DOHH2 (cell line): Measurements from ENCODE around the gene PTPN22.

Experiments used
- H3F3A ChIP-seq: fragments of 200-600 bp; sonication (generic), shearing (Covaris generic); 2 replicates; pipeline ENCODE4 v1.6.0; 2016; ENCODE audit warnings: antibody characterized with exemption, mild to moderate bottlenecking; ENCODE audit not compliant: control insufficient read depth, insufficient read depth
- H3K27ac ChIP-seq: fragments of 200-600 bp; sonication (generic); 2 replicates; pipeline ENCODE4 v1.5.1; 2014; ENCODE audit warnings: low read depth, mild to moderate bottlenecking, low read length, moderate library complexity
- H3K27me3 ChIP-seq: fragments of 200-600 bp; sonication (generic); 2 replicates; pipeline ENCODE4 v1.6.1; 2014; ENCODE audit warnings: mild to moderate bottlenecking, low read length, mixed read lengths; ENCODE audit not compliant: control insufficient read depth
- H3K36me3 ChIP-seq: fragments of 200-600 bp; sonication (generic); 2 replicates; pipeline ENCODE4 v1.6.1; 2014; ENCODE audit warnings: mild to moderate bottlenecking, low read length, moderate library complexity, mixed read lengths; ENCODE audit not compliant: control insufficient read depth
- H3K4me1 ChIP-seq: fragments of 200-600 bp; sonication (generic); 2 replicates; pipeline ENCODE4 v1.6.1; 2014; ENCODE audit warnings: mild to moderate bottlenecking, low read length, mixed read lengths; ENCODE audit not compliant: control insufficient read depth
- H3K4me2 ChIP-seq: fragments of 200-600 bp; sonication (generic); 2 replicates; pipeline ENCODE4 v1.6.0; 2014; ENCODE audit warnings: mild to moderate bottlenecking, low read length, moderate library complexity
- H3K4me3 ChIP-seq: fragments of 200-600 bp; sonication (generic); 2 replicates; pipeline ENCODE4 v1.5.1; 2014; ENCODE audit warnings: mild to moderate bottlenecking, low read length, mixed read lengths
- H3K79me2 ChIP-seq: fragments of 200-600 bp; sonication (generic); 2 replicates; pipeline ENCODE4 v1.6.1; 2014; ENCODE audit warnings: mild to moderate bottlenecking, low read length, mixed read lengths; ENCODE audit not compliant: control insufficient read depth
- H3K9me2 ChIP-seq: fragments of 200-600 bp; sonication (generic); replicated peaks from 2 replicates; pipeline ENCODE4 v1.6.1; 2014; ENCODE audit warnings: mild to moderate bottlenecking, low read length, mixed read lengths; ENCODE audit not compliant: control insufficient read depth
- H3K9me3 ChIP-seq: fragments of 200-600 bp; sonication (generic); 2 replicates; pipeline ENCODE4 v1.6.1; 2014; ENCODE audit warnings: antibody characterized with exemption, low read length, mixed read lengths; ENCODE audit not compliant: control insufficient read depth, insufficient read depth
- H4K20me1 ChIP-seq: fragments of 200-600 bp; sonication (generic); 2 replicates; pipeline ENCODE4 v1.6.0; 2014; ENCODE audit warnings: low read depth, mild to moderate bottlenecking, antibody characterized with exemption, low read length, moderate library complexity; ENCODE audit not compliant: control insufficient read depth, insufficient read depth
- EZH2phosphoT487 ChIP-seq: fragments of 200-600 bp; sonication (generic); IDR thresholded peaks from 2 replicates; pipeline ENCODE4 v1.6.1; 2017; ENCODE audit warnings: borderline replicate concordance, mild to moderate bottlenecking, antibody characterized with exemption, low read length, moderate library complexity, mixed read lengths
- TF ChIP-seq, protein P1 (sequence below): fragments of 200-600 bp; sonication (generic); IDR thresholded peaks from one replicate; pipeline ENCODE4 v1.5.1; 2014; ENCODE audit warnings: antibody characterized with exemption, mild to moderate bottlenecking, low read depth, low read length; ENCODE audit not compliant: poor library complexity, severe bottlenecking

Gene PTPN22

DNA sequence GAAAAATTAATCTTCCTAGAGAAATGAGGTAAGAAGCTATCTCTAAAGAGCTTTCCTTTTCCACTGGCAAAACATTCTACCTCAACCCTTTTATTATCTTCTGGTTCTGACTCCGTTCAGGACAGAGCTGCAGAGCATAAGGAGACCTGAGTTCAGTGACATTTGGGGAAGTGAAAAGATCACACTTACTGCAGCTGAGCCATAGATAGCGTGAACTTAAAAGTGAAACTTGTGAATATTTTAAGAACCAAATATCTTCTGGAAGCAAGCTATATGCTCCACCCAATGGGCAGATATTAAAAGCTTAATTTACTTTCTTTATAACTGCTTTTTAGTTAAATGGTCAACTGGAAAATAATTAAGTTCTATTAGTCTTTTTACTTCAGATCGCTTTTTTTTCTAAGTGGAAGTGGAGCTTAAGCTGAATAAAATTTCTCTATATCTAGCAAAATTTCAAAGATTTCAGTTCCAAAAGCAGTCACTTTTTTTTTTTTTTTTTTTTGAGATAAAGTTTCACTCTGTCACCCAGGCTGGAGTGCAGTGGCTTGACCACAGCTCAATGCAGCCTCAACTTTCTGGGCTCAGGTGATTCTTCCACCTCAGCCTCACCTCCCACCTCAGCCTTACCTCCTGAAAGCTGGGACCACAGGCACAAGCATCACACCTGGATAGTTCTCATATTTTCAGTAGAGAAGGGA, 11.9 kb downstream of the PTPN22 start:
- H3F3A ChIP-seq = peaks cover 17% of the 10 kb centered on the region
- H3K9me2 ChIP-seq = no peaks in the 10 kb centered on the region
- peak overlapping the region; percentile 84 for H3K27ac ChIP-seq
- H3K27me3 ChIP-seq = no peaks in the 10 kb centered on the region
- H3K4me1 ChIP-seq = peaks cover 66% of the 10 kb centered on the region
- no peaks in the 10 kb centered on the region for H3K9me3 ChIP-seq
- H3K4me2 ChIP-seq = peak overlapping the region; percentile 72
- peak overlapping the region; percentile 56 for H3K4me3 ChIP-seq
- no peaks in the 10 kb centered on the region for H4K20me1 ChIP-seq
- TF ChIP-seq, protein P1, sequence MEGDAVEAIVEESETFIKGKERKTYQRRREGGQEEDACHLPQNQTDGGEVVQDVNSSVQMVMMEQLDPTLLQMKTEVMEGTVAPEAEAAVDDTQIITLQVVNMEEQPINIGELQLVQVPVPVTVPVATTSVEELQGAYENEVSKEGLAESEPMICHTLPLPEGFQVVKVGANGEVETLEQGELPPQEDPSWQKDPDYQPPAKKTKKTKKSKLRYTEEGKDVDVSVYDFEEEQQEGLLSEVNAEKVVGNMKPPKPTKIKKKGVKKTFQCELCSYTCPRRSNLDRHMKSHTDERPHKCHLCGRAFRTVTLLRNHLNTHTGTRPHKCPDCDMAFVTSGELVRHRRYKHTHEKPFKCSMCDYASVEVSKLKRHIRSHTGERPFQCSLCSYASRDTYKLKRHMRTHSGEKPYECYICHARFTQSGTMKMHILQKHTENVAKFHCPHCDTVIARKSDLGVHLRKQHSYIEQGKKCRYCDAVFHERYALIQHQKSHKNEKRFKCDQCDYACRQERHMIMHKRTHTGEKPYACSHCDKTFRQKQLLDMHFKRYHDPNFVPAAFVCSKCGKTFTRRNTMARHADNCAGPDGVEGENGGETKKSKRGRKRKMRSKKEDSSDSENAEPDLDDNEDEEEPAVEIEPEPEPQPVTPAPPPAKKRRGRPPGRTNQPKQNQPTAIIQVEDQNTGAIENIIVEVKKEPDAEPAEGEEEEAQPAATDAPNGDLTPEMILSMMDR = no peak
- no peak for TF ChIP-seq EZH2phosphoT487
- peaks cover 43% of the 10 kb centered on the region for H3K79me2 ChIP-seq
- peaks cover 56% of the 10 kb centered on the region for H3K36me3 ChIP-seq

DNA sequence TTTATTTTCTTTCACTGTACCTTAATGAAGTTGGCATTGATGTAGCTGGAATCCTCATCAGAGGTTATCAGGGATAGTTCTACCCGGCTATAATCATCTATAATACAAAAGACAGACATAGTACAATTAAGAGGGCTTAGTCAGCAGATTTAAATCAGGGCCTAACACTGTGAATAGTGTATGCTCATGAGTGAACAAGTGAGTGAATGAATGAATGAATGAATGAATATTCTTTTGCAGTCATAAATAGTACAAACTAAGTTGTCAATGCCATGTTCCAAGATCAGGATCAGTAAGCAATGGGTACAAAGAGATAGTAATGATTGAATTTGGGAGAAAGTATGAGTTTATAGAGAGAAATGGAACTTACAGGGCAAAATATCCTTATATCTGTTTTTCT, 12.5 kb downstream of the PTPN22 start:
- no peak for TF ChIP-seq EZH2phosphoT487
- TF ChIP-seq, protein P1 = no peak
- peaks cover 60% of the 10 kb centered on the region for H3K36me3 ChIP-seq
- peaks cover 39% of the 10 kb centered on the region for H3K79me2 ChIP-seq
- H3F3A ChIP-seq = peaks cover 17% of the 10 kb centered on the region
- no peaks in the 10 kb centered on the region for H3K27me3 ChIP-seq
- peak overlapping the region; percentile 72 for H3K4me2 ChIP-seq
- no peaks in the 10 kb centered on the region for H4K20me1 ChIP-seq
- peak overlapping the region; percentile 84 for H3K27ac ChIP-seq
- H3K9me2 ChIP-seq = no peaks in the 10 kb centered on the region
- peaks cover 66% of the 10 kb centered on the region for H3K4me1 ChIP-seq
- no peaks in the 10 kb centered on the region for H3K9me3 ChIP-seq
- peak overlapping the region; percentile 56 for H3K4me3 ChIP-seq

DNA sequence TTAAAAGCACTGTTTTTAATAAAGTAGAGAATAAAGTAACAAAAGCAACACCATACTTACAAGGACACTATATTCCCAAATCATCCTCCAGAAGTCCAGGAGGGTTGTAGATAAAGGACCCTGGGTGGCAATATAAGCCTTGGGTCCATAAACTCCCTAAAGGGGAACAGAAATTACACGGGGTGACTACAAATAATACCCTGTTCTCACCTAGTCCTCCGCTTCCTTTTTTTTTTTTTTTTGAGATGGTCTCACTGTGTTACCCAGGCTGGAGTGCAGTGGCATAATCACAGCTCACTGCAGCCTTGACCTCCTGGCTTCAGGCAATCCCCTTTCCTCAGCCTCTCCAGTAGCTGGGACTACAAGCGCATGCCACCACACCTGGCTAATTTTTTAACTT, 13.1 kb downstream of the PTPN22 start:
- Histone ChIP-seq H3K9me3 (no peaks in the 10 kb centered on the region), H4K20me1 (no peaks in the 10 kb centered on the region), H3K36me3 (peaks cover 58% of the 10 kb centered on the region), H3F3A (peaks cover 17% of the 10 kb centered on the region), H3K4me3 (peak overlapping the region; percentile 56), H3K4me1 (peaks cover 66% of the 10 kb centered on the region), H3K9me2 (no peaks in the 10 kb centered on the region), H3K79me2 (peaks cover 36% of the 10 kb centered on the region), H3K27me3 (no peaks in the 10 kb centered on the region), H3K4me2 (peak overlapping the region; percentile 72), H3K27ac (peak overlapping the region; percentile 84)
- TF ChIP-seq, protein P1 = no peak
- TF ChIP-seq EZH2phosphoT487 = no peak
